Measurements from ENCODE around the gene KRTAP10-8.
"Not testable (repeated sequence)": the region's sequence is repeated elsewhere in the genome, so short reads cannot be mapped to it uniquely, and the experiment has no call there.

Gene KRTAP10-8

DNA sequence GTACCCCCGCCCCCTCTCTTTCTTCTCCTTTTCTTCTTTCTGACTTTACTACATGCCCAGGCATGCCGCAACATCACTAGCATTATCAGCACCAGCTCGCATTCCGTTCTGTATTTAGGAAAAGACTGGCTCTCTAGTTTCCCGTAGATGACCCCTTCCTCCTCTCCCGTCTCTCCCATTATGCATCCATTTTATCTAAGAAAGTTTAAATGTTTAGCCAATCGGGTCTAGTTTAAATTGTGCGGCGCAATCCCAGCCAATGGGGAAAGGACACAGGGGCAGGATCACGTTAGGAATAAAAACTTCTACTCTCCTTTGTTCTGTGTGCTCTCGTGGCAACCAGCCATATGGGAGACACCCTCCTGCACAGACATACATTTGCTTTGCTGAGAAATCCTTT, 13.8 kb upstream of the KRTAP10-8 start:
- DNase-seq (ENCODE audit: low read depth in 4 of 4, low spot score in 1 of 4), result no peak

DNA sequence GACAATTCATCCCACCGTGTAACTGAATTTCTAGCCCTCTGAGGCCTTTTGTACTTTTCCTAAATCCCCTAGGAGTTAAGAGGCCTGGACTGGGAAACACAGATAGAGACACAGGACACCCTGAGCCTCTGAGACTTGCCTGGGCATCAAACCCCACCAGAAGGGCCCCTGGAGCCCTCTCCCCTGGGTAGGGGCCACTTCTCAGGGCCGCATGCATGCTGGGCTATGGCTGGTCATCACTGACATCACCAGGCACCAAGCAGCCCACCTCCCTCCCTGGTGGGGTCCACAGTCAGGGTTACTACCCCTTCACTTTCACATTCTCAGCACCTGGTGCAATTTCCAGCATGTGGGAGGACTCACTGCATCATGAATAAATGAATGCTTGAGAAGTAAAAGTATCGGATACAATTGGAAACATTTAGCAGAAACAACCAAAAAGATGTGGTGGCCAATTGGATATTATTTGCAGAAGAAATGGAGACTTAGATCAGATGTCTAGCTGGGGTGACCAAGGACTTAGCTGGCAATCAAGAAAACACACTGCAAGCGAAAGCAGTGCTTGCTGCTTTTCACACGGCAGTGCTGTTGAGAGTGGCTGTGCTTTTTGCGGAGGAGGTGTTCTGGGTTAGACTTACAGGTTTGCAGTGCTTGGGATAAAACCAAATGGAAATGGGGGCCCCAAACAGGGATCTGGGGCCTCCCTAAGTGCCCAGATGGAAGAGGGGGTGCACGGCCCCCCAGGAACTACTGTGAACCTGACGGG, 12.4 kb upstream of the KRTAP10-8 start:
- no peak for DNase-seq (ENCODE audit: low read depth in 4 of 4, low spot score in 1 of 4)

DNA sequence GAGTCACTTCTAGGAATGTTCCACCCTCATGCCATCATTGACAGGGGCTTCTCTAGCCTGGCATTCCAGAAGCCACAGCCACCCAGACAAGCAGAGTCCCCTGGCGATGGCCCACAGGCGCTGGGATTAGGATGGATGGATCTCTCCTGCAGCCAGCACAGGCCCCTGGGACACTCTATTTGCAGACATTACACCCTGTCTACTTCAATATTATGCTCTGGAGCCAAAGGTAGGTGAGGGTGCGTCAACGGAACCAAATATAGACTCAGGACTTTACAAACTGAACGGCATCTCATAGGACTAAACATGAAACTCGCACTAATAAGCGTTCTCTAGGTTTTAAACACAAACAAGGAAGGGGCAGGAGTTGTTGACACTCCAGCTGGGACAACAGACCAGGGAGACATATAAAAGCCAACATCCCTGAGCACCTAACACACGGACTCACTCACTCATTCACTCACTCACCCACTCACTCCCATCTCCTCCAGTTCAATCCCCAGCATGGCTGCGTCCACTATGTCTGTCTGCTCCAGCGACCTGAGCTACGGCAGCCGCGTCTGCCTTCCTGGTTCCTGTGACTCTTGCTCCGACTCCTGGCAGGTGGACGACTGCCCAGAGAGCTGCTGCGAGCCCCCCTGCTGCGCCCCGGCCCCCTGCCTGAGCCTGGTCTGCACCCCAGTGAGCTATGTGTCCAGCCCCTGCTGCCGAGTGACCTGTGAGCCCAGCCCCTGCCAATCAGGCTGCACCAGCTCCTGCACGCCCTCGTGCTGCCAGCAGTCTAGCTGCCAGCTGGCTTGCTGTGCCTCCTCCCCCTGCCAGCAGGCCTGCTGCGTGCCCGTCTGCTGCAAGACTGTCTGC, 11.5 kb upstream of the KRTAP10-8 start, which contains the start of gene KRTAP10-7:
TSS of gene KRTAP10-7 (plus strand) at position 480 of the 861 bp plus-strand sequence. CDS start at position 505, 25 bp downstream.
- DNase-seq (ENCODE audit: low read depth in 4 of 4, low spot score in 1 of 4), result not testable (repeated sequence)

DNA sequence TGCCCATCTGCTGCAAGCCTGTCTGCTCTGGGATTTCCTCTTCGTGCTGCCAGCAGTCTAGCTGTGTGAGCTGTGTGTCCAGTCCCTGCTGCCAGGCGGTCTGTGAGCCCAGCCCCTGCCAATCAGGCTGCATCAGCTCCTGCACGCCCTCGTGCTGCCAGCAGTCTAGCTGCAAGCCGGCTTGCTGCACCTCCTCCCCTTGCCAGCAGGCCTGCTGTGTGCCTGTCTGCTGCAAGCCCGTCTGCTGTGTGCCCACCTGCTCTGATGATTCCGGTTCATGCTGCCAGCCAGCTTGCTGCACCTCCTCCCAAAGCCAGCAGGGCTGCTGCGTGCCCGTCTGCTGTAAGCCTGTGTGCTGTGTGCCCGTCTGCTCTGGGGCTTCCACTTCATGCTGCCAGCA, 10.8 kb upstream of the KRTAP10-8 start:
- DNase-seq (ENCODE audit: low read depth in 4 of 4, low spot score in 1 of 4), result not testable (repeated sequence)

DNA sequence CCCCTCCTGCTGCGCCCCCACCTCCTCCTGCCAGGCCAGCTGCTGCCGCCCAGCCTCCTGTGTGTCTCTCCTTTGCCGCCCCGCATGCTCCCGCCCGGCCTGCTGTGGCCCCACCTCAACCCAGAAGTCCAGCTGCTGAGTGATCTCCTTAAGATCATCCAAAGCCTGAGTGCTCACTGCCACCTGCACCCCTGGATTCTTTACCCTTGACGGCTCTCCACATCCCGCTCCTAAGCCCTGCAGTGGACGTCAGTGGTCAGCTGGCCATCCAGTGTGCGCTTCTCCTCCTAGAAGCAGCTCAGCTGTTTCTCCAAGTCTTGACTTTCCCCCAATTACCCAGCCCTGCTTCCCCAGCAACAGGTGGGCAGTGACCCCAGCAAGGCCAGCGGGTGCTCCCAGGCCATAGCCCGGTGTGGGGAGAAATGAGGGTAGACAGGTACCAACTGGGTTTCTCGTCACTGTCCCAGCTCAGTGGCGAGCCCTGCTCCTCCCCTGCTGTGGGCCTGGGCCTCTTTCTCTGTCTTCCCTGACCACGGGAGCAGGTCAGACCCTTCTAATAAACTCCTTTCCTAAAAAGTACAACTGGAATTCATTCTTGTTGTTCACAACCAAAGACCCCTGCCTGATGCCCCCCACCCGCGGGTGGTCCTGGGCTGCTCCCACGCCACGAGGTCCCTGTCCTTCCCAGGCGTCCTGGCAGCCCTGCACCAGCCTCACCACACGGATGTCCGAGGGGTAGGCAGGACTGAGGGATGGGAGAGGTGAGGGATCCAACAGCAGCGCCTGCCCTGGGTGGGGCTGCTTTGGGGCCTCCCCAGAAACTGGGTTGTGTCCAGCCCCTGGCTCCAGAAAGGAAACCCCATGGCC, 10.1 kb upstream of the KRTAP10-8 start:
- no peak for DNase-seq (ENCODE audit: low read depth in 4 of 4, low spot score in 1 of 4)

DNA sequence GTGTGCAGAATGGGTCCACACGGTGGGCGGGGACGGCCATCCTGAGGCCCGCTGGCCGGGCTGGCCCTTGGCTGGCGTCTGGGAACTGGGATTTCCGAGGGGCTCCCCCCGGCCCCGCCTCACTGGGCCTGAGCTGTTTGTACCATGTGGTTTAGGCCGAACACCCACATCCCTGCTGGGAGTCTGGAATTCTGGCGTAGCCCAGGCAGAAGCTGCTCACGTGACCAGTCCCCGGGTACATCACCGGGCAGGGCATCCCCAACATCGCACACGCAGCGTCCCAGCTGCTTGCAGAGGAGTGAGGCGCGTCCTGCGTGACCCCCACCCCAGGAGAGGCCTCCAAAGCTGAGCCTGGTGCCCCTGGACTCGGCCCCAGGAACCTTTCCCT, 9.4 kb upstream of the KRTAP10-8 start:
- DNase-seq (ENCODE audit: low read depth in 4 of 4, low spot score in 1 of 4), result no peak

DNA sequence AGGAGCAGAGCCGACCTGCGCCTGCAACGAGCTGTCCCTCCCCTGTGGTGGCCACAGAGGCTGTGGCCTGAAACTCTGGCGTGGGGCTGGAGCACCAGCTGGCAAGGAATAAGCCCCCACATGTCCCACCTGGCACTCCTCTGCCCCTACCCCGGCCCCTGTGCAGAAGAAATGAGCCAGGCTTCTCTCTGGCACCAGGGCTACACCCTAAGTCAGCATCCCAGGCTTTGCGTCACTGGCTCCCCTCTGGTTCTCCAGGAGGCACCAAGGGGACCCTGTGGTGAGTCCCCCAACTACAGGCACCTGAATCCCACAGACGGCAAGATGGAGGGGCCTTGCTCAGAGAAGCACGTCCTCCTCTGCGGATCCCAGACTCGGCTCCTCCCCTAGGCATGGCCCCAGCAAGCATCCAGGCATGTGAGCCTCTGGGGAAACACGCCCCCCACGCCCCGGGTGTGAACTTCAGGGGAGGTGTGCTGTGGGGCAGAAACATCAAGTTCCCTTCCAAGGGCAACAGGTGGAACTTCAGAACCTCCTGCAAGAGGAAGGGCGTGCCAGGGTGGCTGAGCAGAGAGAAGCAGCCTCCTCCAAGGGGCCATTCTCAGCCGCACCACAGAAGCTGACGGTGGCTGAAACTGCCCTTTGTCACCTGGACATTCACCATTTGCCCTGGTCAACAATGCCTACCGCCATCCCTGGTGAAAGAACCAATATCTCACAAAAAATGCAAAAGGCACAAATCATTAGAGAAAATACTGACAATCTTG, 8.6 kb upstream of the KRTAP10-8 start:
- no peak for DNase-seq (ENCODE audit: low read depth in 4 of 4, low spot score in 1 of 4)

DNA sequence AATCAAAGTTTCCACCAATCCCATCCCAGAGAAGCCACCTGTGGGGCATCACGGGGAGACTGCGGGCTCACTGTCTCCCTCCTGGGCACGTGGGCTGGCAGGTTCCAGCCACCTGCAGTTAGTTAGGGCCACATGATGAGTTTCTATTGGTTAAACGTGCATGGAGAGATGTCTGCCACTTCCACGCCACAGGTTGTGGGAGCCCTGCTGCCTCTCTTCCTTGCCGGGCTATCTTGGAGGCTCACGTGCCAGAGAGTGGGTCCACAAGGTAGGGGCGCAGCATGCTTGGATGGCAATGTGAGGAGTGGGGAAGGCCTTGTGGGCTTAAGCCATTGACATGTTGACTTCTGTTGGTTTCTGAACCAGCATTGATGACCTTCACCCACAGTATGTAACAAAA, 8.0 kb upstream of the KRTAP10-8 start:
- no peak for DNase-seq (ENCODE audit: low read depth in 4 of 4, low spot score in 1 of 4)

DNA sequence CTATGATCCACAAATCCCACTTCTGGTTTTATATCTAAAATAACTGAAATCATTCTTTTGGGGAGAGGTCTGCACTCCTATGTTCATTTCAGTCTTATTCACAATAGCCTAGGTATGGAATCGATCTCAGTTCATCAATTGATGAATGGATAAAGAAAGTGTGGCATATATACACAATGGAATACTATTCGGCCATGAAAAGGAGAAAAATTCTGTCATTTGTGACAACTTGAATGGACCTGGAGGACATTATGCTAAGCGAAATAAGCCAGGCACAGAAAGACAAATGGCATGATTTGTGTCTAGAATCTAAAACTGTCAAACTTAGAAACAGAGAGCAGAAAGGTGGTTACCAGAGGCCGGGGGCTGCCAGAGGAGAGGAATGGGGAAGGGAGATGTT, 5.4 kb upstream of the KRTAP10-8 start:
- DNase-seq (ENCODE audit: low read depth in 4 of 4, low spot score in 1 of 4), result no peak

DNA sequence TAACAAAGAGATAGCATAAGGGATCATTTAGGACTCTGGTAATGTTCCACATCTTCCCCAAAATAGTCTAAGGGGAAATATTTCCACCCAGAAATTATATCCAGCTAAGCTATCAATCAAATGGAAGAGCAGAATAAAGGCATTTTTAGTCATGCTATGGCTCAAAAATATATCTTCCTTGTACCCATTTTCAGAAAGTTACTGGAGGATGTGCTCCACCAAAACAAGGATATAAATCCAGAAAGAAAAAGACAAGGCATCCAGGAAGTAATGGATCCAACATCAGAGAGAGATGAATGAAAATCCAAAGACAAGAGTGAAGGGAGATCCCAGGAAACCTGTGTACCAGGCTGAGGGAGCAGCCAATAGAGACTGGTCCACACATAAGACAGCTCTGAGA, 2.7 kb upstream of the KRTAP10-8 start:
- DNase-seq (ENCODE audit: low read depth in 4 of 4, low spot score in 1 of 4), result no peak

DNA sequence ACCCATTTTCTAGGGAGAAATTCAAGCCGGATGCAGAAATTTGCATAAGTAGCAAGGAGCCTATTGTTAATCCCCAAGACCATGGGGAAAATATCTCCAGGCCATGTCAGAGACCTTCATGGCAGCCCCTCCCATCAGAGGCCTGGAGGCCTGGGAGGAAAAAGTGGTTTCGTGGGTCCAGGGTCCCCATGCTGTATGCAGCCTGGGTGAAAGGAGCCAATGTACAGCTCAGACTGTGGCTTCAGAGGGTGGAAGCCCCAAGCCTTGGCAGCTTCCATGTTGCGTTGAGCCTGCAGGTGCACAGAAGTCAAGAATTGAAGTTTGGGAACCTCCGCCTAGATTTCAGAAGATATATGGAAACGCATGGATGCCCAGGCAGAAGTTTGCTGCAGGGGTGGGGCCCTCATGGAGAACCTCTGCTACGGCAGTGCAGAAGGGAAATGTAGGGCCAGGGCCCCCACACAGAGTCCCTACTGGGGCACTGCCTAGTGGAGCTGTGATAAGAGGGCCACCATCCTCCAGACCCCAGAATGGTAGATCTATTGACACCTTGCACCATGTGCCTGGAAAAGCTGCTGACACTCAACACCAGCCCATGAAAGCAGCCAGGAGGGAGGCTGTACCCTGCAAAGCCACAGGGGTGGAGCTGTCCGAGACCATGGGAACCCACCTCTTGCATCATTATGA, 1.6 kb upstream of the KRTAP10-8 start:
- not testable (repeated sequence) for DNase-seq (ENCODE audit: low read depth in 4 of 4, low spot score in 1 of 4)

DNA sequence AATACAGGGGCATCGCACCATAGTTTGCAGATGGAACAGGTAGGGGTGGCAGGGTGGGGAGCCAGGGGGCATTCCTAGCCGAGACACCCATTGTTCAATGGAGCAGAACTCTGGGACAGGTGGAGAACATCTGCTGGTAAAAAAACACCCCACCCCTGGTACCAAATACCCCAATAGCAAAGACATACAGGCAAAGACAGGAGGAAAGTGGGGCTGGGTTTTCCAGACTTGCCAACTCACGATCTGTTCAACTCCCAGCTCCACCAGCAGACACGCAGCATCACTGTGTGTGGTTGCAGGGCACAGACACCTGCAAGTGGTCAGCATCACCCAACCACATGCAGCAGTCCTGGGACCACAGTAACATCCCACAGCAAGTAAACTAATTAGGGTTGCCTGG, 328 bp upstream of the KRTAP10-8 start:
- no peak for DNase-seq (ENCODE audit: low read depth in 4 of 4, low spot score in 1 of 4)

DNA sequence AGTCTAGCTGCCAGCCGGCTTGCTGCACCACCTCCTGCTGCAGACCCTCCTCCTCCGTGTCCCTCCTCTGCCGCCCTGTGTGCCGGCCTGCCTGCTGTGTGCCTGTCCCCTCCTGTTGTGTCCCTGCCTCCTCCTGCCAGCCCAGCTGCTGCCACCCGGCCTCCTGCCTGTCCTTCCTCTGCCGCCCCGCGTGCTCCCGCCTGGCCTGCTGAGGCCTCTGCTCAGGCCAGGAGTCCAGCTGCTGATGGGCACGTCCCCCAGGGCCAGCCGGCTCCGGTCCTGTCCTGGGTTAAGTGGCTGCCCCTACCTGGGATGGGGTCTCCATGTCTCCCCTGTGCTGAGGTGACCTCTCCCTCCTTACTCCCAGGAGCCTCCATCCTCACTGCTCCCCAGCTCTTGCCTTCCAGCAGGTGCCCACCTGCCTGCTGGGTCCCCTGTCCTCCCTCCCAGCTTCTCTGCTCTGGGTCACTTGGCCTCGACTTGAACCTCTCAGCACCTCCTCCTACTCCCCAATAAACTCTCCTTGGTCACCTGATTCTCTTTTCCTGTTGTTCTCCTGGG, 870 bp downstream of the KRTAP10-8 start:
- DNase-seq (ENCODE audit: low read depth in 4 of 4, low spot score in 1 of 4), result no peak

DNA sequence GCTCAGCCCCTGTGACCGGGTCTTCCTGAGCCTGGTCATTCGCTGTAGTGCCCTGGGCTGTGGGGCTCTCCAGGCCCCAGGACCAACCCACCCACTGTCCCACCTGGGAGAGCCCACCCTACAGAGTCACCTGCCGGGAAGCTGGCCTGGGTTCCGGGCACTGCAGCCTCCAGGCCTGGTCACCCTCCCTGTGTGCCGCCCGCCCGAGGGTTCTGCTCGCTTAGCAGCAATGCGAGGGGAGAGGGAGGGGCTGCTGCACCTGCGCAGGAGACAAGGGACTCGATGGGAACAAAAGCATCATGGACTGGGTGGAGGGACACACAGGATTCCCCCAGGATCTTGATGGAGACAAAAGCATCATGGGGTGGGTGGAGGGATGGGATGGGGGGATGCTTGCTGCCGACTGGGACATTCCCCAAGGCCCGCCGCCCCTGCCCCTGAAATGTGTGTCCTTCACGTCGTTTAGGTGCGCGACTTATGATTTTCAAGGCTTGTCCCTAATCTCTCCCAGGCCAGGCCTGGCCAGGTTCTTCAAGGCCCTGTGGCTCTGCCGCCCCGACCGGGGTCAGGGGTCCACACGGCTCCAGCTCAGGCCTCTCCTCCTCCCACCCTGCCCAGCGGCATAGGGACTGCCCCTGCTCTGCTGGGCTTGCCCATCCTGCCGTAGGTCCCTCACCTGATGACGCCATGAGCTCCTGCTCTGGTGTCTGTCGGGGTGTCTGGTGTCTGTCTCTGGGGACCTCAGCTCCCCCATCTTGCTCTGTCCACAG, 1.7 kb downstream of the KRTAP10-8 start:
- no peak for DNase-seq (ENCODE audit: low read depth in 4 of 4, low spot score in 1 of 4)

DNA sequence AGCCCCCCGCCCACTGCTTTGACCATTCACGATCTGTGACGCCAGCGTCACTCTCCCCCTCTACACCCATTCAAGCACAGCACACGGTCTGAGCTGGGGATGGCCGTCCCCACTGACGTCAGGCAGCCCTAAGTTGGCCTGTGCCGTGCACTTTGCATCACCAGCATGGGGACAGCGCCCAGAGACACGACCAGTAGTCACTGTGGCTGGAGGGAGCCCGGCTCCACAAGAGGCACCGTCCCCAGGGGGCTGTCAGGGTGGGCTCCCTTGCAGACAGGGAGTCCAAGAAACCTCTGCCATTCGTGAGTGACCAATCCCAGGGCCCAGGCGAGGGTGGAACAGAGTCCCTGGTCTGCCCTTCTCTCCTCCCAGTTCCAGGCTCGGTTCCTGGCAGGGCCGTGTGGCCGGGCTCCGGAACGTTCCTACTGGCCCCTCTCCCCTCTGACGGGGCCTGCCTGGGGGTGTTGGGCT, 2.3 kb downstream of the KRTAP10-8 start:
- no peak for DNase-seq (ENCODE audit: low read depth in 4 of 4, low spot score in 1 of 4)

DNA sequence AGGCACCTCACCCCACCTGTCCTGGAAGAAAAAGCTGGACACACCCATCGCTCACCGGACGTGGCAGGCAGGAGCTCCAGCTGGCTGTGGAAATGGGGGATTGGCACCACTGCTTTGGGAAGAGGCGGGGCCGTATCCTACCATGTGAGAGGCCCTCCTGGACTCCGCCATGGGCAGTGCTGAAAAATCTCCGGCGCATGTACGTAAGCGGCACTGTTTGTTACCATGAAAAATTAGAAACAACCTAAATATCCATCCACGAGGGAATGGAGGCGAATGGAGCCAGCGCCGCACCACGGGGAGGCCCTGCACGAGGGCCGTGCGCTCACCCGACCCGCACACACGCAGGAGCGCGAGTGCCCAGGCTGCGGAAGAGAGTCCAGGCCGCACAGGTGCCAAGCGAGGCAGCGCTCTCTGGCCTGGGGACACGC, 3.1 kb downstream of the KRTAP10-8 start:
- DNase-seq (ENCODE audit: low read depth in 4 of 4, low spot score in 1 of 4), result no peak

DNA sequence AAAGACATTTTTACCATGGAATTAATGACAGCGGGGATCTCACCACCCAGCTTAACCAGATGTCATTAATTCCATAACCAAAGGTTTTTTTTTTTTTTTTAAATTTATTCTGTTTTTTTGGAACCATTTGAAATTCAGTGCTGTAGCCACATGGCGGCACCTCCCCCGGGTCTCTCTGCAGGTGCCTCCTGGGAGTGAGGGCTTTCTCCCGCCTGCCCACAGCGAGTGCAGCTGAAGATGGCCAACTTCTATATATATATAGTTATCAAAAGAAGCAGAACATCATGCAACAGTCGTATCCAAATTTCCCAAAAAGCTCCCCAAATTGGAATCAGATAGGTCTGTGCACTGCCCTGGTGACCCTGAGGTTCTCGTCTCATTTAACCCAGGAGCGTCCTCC, 3.6 kb downstream of the KRTAP10-8 start:
- no peak for DNase-seq (ENCODE audit: low read depth in 4 of 4, low spot score in 1 of 4)

DNA sequence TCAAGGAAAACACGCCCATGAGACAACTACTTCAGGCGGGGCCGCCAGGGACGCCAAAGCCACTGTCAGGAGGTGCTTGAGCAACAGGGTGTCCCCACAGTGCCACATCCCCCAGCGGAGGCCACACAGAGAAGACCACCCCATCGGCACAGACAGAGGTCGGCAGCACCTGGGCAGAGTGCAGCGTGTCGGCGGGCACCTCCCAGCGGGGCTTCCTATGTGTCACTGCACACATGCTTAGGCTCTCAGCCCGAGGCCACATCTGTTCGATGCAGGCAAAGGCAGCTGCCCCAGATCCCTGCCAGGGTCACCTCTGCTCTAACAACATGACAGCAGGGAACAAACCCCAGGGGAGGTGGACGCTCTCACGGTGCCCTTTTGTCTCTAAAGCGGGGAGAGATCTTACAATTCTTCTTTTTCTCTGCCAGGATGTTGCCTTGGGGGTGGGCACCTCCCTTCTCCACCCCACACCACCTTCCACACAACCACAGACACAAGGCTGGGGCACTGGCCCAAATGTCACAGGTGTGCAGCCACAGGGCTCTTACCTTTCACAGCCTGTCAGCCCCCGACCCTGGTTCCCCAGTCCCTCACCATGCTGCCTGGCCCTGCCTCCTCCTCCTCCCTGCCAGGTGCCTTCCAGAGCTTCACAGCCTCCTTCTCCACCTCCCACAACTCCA, 4.2 kb downstream of the KRTAP10-8 start:
- DNase-seq (ENCODE audit: low read depth in 4 of 4, low spot score in 1 of 4), result no peak
